HepG2 (cell line): ENCODE measurements around the gene EXTL2. TPM values are rescaled to one million over a fixed set of nuclear protein-coding genes. Genes with fewer than 3 reads are reported as not detected.
A peak's percentile ranks its signal among the peaks of the same experiment; 100 is the strongest.

Experiments used
- BCL6 ChIP-seq: IDR thresholded peaks from 2 replicates; pipeline ENCODE4 v1.6.1; 2016; ENCODE audit warnings: missing genetic modification reagents, missing compliant biosample characterization
- GATAD1 ChIP-seq: IDR thresholded peaks from 2 replicates; pipeline ENCODE4 v1.6.1; 2016; ENCODE audit warnings: missing genetic modification reagents, missing compliant biosample characterization
- HNRNPLL ChIP-seq: fragments of 200-400 bp; formaldehyde crosslinking; IDR thresholded peaks from 2 replicates; pipeline ENCODE4 v1.6.1; 2017; ENCODE audit warnings: mild to moderate bottlenecking, low read depth, low read length; ENCODE audit not compliant: poor library complexity, severe bottlenecking
- HOXA9 ChIP-seq: sonication (generic); formaldehyde crosslinking; IDR thresholded peaks from 2 replicates; pipeline ENCODE4 v1.8.1; 2022; ENCODE audit warnings: missing genetic modification reagents, mild to moderate bottlenecking, moderate library complexity, borderline replicate concordance
- KDM5A ChIP-seq: fragments of 200-600 bp; sonication (generic); IDR thresholded peaks from 2 replicates; pipeline ENCODE4 v1.7.0; 2018; ENCODE audit warnings: antibody characterized with exemption, mild to moderate bottlenecking, low read length, borderline replicate concordance
- MZF1 ChIP-seq: sonication (generic); formaldehyde crosslinking; IDR thresholded peaks from 2 replicates; pipeline ENCODE4 v1.8.1; 2023; ENCODE audit warnings: mild to moderate bottlenecking, missing genetic modification reagents, borderline replicate concordance
- NR2F1 ChIP-seq, 2 experiments: fragments of 450-650 bp in 1 of 2; formaldehyde crosslinking in 1 of 2; IDR thresholded peaks; 2 replicates each; pipeline versions ENCODE4 v1.5.0 to v1.6.1; 2016 to 2020; ENCODE audit warnings: mild to moderate bottlenecking in 1 of 2, missing compliant biosample characterization in 1 of 2, missing genetic modification reagents in 1 of 2, moderate library complexity in 1 of 2
- SIN3A ChIP-seq: IDR thresholded peaks from 2 replicates; pipeline ENCODE4 v1.6.1; 2011; ENCODE audit warnings: low read depth, mild to moderate bottlenecking, control low read depth, low read length, borderline replicate concordance
- SMYD3 ChIP-seq: sonication (generic); formaldehyde crosslinking; IDR thresholded peaks from 2 replicates; pipeline ENCODE4 v1.8.1; 2023; ENCODE audit warnings: mild to moderate bottlenecking, missing genetic modification reagents
- SP2 ChIP-seq: sonication (generic); formaldehyde crosslinking; IDR thresholded peaks from 2 replicates; pipeline ENCODE4 v1.5.1; 2020; ENCODE audit warnings: mild to moderate bottlenecking, missing genetic modification reagents
- SP5 ChIP-seq: IDR thresholded peaks from 2 replicates; pipeline ENCODE4 v1.6.1; 2016; ENCODE audit warnings: low read depth, borderline replicate concordance
- STAT5B ChIP-seq: sonication (generic); formaldehyde crosslinking; IDR thresholded peaks from 2 replicates; pipeline ENCODE4 v1.4.0; 2020; ENCODE audit warnings: missing genetic modification reagents
- SYNCRIP ChIP-seq: fragments of 200-400 bp; formaldehyde crosslinking; IDR thresholded peaks from 2 replicates; pipeline ENCODE4 v1.6.1; 2018; ENCODE audit warnings: mild to moderate bottlenecking, low read depth, low read length; ENCODE audit not compliant: insufficient read depth
- TGIF2 ChIP-seq: IDR thresholded peaks from 2 replicates; pipeline ENCODE4 v1.6.1; 2016; ENCODE audit warnings: control low read depth, missing compliant biosample characterization
- ZFY ChIP-seq: sonication (generic); formaldehyde crosslinking; IDR thresholded peaks from 2 replicates; pipeline ENCODE4 v1.4.0; 2020; ENCODE audit warnings: missing genetic modification reagents
- ZNF224 ChIP-seq: sonication (generic); formaldehyde crosslinking; IDR thresholded peaks from 2 replicates; pipeline ENCODE4 v1.5.0; 2020; ENCODE audit warnings: mild to moderate bottlenecking, missing genetic modification reagents
- ZNF577 ChIP-seq: sonication (generic); formaldehyde crosslinking; IDR thresholded peaks from 2 replicates; pipeline ENCODE4 v1.4.0; 2020; ENCODE audit warnings: mild to moderate bottlenecking, low read depth, missing genetic modification reagents, borderline replicate concordance
- ZNF598 ChIP-seq: sonication (generic); formaldehyde crosslinking; IDR thresholded peaks from 2 replicates; pipeline ENCODE4 v1.5.1; 2020; ENCODE audit warnings: mild to moderate bottlenecking, missing genetic modification reagents, borderline replicate concordance
- ZNF605 ChIP-seq: sonication (generic); formaldehyde crosslinking; IDR thresholded peaks from 2 replicates; pipeline ENCODE4 v1.8.0; 2022; ENCODE audit warnings: mild to moderate bottlenecking, missing genetic modification reagents
- ZNF709 ChIP-seq: sonication (generic); formaldehyde crosslinking; IDR thresholded peaks from 2 replicates; pipeline ENCODE4 v1.5.0; 2020; ENCODE audit warnings: mild to moderate bottlenecking, missing genetic modification reagents
- ZNF761 ChIP-seq: sonication (generic); formaldehyde crosslinking; conservative IDR thresholded peaks from 2 replicates; pipeline ENCODE4 v1.4.0; 2020; ENCODE audit warnings: mild to moderate bottlenecking, missing genetic modification reagents
- ZSCAN31 ChIP-seq: sonication (generic); formaldehyde crosslinking; IDR thresholded peaks from 2 replicates; pipeline ENCODE4 v1.5.0; 2020; ENCODE audit warnings: low read depth, mild to moderate bottlenecking, missing genetic modification reagents
- polyA plus RNA-seq, 8 experiments: library from polyadenylated mRNA; depleted of rRNA in 3 of 8; stranded (reverse) in 7 of 8; unstranded in 1 of 8; fragments of >200 nt; fragmentation: Illumina TruSeq in 4 of 8; extraction: Trizol in 4 of 8; gene quantifications; 2 replicates each; pipeline versions ENCODE4 v1.2.1 to v1.2.3, GENCODE V29; 2011 to 2016; ENCODE audit warnings: low read depth in 4 of 8, missing spikeins in 1 of 8, mixed read lengths in 1 of 8; ENCODE audit not compliant: insufficient read depth in 1 of 8
- total RNA-seq, 5 experiments: library from RNA; depleted of rRNA; stranded (reverse); fragments of >200 nt; fragmentation: Illumina TruSeq; extraction: Trizol; gene quantifications; 2 replicates each; pipeline ENCODE4 v1.2.3, GENCODE V29; 2016; ENCODE audit warnings: low read depth in 1 of 5
- TF ChIP-seq, protein P1 (sequence below): sonication (generic); formaldehyde crosslinking; conservative IDR thresholded peaks from 2 replicates; pipeline ENCODE4 v1.4.0; 2020; ENCODE audit warnings: mild to moderate bottlenecking, missing genetic modification reagents, moderate library complexity

Gene EXTL2
- total and polyA plus RNA-seq, 2 of the 13 experiments (the other 11 are each of a cell fraction or from before 2014, with no cell fraction given): 22.0 to 23.5 TPM

DNA sequence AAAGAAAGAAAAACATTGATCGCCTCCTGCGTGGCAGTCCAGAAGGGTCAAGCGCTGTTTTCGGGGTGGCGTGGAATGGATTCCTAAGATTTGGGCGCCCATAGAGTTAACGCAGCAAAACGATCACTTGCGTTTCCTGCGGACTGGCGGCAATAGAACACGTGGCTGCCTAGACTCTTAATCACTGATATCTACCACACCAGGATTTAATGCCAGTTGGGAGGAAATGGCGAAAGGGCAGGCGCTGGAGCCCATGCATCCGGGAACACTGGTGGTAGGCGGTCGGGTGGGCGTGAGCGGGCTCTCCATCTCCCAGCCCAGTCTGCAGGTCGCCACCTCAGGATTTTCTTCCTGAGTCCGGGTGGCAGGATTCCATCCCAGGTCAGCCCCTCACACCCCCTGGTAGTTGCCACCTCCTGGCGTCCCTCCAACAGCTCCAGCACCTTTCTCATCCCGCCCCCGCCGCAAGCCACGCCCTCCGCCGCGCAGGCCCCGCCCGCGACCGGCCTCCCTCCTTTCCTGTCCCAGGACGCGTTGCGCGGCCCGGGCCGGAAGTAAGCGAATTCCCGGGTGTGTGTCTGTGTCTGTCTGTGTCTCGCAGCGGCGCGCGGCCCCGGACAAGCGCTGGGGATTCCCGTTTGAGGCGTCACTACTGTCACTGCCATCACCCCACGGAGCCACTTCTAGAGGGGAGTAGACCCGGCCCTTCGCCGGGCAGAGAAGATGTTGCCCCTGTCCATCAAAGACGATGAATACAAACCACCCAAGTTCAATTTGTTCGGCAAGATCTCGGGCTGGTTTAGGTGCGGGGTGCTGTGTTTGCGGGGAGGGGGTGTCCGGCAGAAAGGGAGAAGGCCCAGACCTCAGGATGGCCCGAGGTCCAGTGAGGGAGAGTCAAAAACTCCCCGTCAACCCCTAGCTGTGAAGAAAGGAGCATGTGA is 1.2 kb upstream of the EXTL2 start, which contains the start of gene SLC30A7 (continued):
- TF ChIP-seq STAT5B (CRISPR knock-in tag) (no peak), ZSCAN31 (CRISPR knock-in tag) (peak; percentile 38; the same call in 1 of the 2 replicates), ZNF224 (CRISPR knock-in tag) (0 out of 2 replicates have a peak, but pooled peaks have one; percentile 73), TGIF2 (CRISPR knock-in tag) (peak; percentile 57; the same call in 1 of the 2 replicates), MZF1 (CRISPR knock-in tag) (no peak), ZFY (peak; percentile 57; the same call in 1 of the 2 replicates), HNRNPLL (peak; percentile 80), KDM5A (peak; percentile 36), ZNF761 (CRISPR knock-in tag) (no peak), ZNF577 (CRISPR knock-in tag) (0 out of 2 replicates have a peak, but pooled peaks have one; percentile 36), HOXA9 (no peak), ZNF605 (peak; percentile 71; the same call in 1 of the 2 replicates), SP2 (CRISPR knock-in tag) (peak; percentile 41; the same call in 1 of the 2 replicates), SMYD3 (CRISPR knock-in tag) (no peak), ZNF709 (0 out of 2 replicates have a peak, but pooled peaks have one; percentile 37), ZNF598 (CRISPR knock-in tag) (0 out of 2 replicates have a peak, but pooled peaks have one; percentile 43), BCL6 (CRISPR knock-in tag) (no peak; the same call in 1 of the 2 replicates), SYNCRIP (no peak), SIN3A (peak; percentile 79), NR2F1 (CRISPR knock-in tag; IDR thresholded peaks at IDR 0.05) (no peak), SP5 (peak; percentile 35; the same call in 1 of the 2 replicates), GATAD1 (CRISPR knock-in tag) (peak; percentile 83)
- TF ChIP-seq, protein P1, sequence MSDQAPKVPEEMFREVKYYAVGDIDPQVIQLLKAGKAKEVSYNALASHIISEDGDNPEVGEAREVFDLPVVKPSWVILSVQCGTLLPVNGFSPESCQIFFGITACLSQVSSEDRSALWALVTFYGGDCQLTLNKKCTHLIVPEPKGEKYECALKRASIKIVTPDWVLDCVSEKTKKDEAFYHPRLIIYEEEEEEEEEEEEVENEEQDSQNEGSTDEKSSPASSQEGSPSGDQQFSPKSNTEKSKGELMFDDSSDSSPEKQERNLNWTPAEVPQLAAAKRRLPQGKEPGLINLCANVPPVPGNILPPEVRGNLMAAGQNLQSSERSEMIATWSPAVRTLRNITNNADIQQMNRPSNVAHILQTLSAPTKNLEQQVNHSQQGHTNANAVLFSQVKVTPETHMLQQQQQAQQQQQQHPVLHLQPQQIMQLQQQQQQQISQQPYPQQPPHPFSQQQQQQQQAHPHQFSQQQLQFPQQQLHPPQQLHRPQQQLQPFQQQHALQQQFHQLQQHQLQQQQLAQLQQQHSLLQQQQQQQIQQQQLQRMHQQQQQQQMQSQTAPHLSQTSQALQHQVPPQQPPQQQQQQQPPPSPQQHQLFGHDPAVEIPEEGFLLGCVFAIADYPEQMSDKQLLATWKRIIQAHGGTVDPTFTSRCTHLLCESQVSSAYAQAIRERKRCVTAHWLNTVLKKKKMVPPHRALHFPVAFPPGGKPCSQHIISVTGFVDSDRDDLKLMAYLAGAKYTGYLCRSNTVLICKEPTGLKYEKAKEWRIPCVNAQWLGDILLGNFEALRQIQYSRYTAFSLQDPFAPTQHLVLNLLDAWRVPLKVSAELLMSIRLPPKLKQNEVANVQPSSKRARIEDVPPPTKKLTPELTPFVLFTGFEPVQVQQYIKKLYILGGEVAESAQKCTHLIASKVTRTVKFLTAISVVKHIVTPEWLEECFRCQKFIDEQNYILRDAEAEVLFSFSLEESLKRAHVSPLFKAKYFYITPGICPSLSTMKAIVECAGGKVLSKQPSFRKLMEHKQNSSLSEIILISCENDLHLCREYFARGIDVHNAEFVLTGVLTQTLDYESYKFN: no peak; the same call in 1 of the 2 replicates
